Neural progenitor cell (in vitro differentiated cells): ENCODE results near the gene ATP6V0C. TPM values are rescaled to one million over a fixed set of nuclear protein-coding genes. Genes with fewer than 3 reads are reported as not detected.

ENCODE experiments used
- DNase-seq: peaks from one replicate; pipeline ENCODE4 v3.0.0-alpha.2; 2016; ENCODE audit warnings: low spot score
- H2AFZ ChIP-seq: fragments of 200-600 bp; sonication (generic); replicated peaks from 2 replicates; pipeline ENCODE4 v1.6.1; 2016; ENCODE audit warnings: antibody characterized with exemption
- H3F3A ChIP-seq: fragments of 200-600 bp; sonication (generic); 2 replicates; pipeline ENCODE4 v1.6.1; 2016; ENCODE audit warnings: antibody characterized with exemption, low read depth
- H3K27ac ChIP-seq: fragments of 200-600 bp; sonication (generic); 2 replicates; pipeline ENCODE4 v1.5.1; 2016; ENCODE audit warnings: mild to moderate bottlenecking
- H3K27me3 ChIP-seq: fragments of 200-600 bp; sonication (generic); 2 replicates; pipeline ENCODE4 v1.6.1; 2016; ENCODE audit warnings: mild to moderate bottlenecking, moderate library complexity
- H3K36me3 ChIP-seq: fragments of 200-600 bp; sonication (generic); 2 replicates; pipeline ENCODE4 v1.5.1; 2016
- H3K4me1 ChIP-seq: fragments of 200-600 bp; sonication (generic); 2 replicates; pipeline ENCODE4 v1.6.1; 2016; ENCODE audit warnings: mixed run types
- H3K4me2 ChIP-seq: fragments of 200-600 bp; sonication (generic); 2 replicates; pipeline ENCODE4 v1.6.1; 2016
- H3K4me3 ChIP-seq: fragments of 200-600 bp; sonication (generic); 2 replicates; pipeline ENCODE4 v1.5.1; 2016
- H3K79me2 ChIP-seq: fragments of 200-600 bp; sonication (generic); 2 replicates; pipeline ENCODE4 v1.6.1; 2016; ENCODE audit warnings: low read depth
- H3K9ac ChIP-seq: fragments of 200-600 bp; sonication (generic); 2 replicates; pipeline ENCODE4 v1.6.1; 2016
- H3K9me3 ChIP-seq: fragments of 200-600 bp; sonication (generic); 2 replicates; pipeline ENCODE4 v1.5.1; 2016; ENCODE audit warnings: low read depth
- H4K20me1 ChIP-seq: fragments of 200-600 bp; sonication (generic); 2 replicates; pipeline ENCODE4 v1.6.1; 2016; ENCODE audit warnings: low read depth
- H3K27ac Mint-ChIP-seq: 3 replicates; pipeline ENCODE4 v1.8.0; 2021; ENCODE audit warnings: mixed read lengths
- H3K27me3 Mint-ChIP-seq: 2 replicates; pipeline ENCODE4 v1.8.0; 2022; ENCODE audit warnings: low read depth, mild to moderate bottlenecking, inconsistent platforms, moderate library complexity, mixed read lengths; ENCODE audit not compliant: insufficient read depth
- H3K36me3 Mint-ChIP-seq: 3 replicates; pipeline ENCODE4 v1.8.0; 2021; ENCODE audit warnings: mixed read lengths
- H3K4me1 Mint-ChIP-seq: 3 replicates; pipeline ENCODE4 v1.8.0; 2021; ENCODE audit warnings: mixed read lengths
- H3K4me3 Mint-ChIP-seq: 3 replicates; pipeline ENCODE4 v1.8.0; 2021; ENCODE audit warnings: mild to moderate bottlenecking, moderate library complexity, mixed read lengths
- H3K9me3 Mint-ChIP-seq: 3 replicates; pipeline ENCODE4 v1.8.0; 2020; ENCODE audit warnings: mixed read lengths
- CTCF ChIP-seq: fragments of 200-600 bp; sonication (generic); IDR thresholded peaks from 2 replicates; pipeline ENCODE4 v1.5.1; 2017; ENCODE audit warnings: antibody characterized with exemption, mild to moderate bottlenecking
- EZH2 ChIP-seq: fragments of 200-600 bp; sonication (generic); IDR thresholded peaks from 2 replicates; pipeline ENCODE4 v1.6.1; 2017; ENCODE audit warnings: antibody characterized with exemption, mild to moderate bottlenecking, moderate library complexity
- EZH2phosphoT487 ChIP-seq: fragments of 200-600 bp; sonication (generic); IDR thresholded peaks from 2 replicates; pipeline ENCODE4 v1.6.1; 2017; ENCODE audit warnings: antibody characterized with exemption
- total RNA-seq: library from RNA; depleted of rRNA; stranded (reverse); fragments of >200 nt; gene quantifications from 2 replicates; pipeline ENCODE4 v1.2.3, GENCODE V29; 2015; ENCODE audit warnings: low replicate concordance

Gene ATP6V0C
- total RNA-seq, 1 donor from 2014 or later, result 11.6 TPM

DNA sequence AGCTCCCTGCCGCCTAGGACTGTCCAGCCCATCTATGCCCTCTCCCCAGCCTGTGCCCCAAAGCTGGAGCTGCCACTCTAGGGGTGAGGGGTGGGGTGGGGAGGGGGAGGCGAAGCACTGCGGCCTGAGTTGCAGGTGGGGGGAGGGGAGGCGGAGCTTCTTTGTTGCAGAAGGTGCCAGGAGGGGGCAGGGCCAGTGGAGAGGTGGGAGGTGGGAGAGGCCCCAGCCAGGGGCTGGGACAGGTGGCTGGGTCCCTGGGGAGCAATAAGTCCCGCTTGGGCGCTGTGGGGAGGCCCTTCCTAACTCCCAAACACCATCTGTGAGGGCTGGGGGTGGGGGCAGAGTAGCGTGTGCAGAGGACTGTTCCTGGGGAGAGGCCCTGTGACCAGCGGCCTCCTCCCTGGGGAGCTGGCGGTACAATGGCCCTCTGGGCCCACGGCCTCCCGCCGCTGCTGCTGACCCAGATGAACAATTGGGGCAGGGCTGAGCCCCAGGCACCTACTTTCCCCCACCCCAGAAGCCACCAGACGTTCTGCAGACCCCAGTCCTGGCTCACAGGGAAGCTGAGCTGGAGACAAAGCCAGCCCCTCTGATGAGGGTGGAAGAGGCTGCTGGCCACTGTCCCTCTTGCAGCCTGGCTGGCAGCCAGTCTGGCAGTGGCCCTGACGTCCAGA, 44.9 kb upstream of the ATP6V0C start:
- no peaks in the 10 kb centered on the region for H3K36me3 Mint-ChIP-seq
- peak overlapping the region; percentile 73 for H3K4me3 Mint-ChIP-seq
- peaks cover 20% of the 10 kb centered on the region for H4K20me1 ChIP-seq
- H3F3A ChIP-seq, result peaks cover 76% of the 10 kb centered on the region
- H3K36me3 ChIP-seq, result no peaks in the 10 kb centered on the region
- no peaks in the 10 kb centered on the region for H3K79me2 ChIP-seq
- no peak overlapping the region for H3K27ac ChIP-seq
- H3K4me2 ChIP-seq, result peak overlapping the region; percentile 92
- no peaks in the 10 kb centered on the region for H3K9me3 Mint-ChIP-seq
- H3K9me3 ChIP-seq, result no peaks in the 10 kb centered on the region
- H3K4me1 Mint-ChIP-seq, result peaks cover 21% of the 10 kb centered on the region
- peak; percentile 47 for DNase-seq
- TF ChIP-seq CTCF (no peak), EZH2 (no peak), EZH2phosphoT487 (no peak)
- H3K27me3 ChIP-seq, result peaks cover 33% of the 10 kb centered on the region
- H3K9ac ChIP-seq, result no peak overlapping the region
- peaks cover 40% of the 10 kb centered on the region for H3K4me1 ChIP-seq
- H3K4me3 ChIP-seq, result peak overlapping the region; percentile 47
- no peak overlapping the region for H3K27ac Mint-ChIP-seq
- peaks cover 18% of the 10 kb centered on the region for H3K27me3 Mint-ChIP-seq
- no peak overlapping the region for H2AFZ ChIP-seq

GRCh38 chr16:2469399-2470233, 44.1 kb upstream of the ATP6V0C start:
- no peaks in the 10 kb centered on the region for H3K36me3 ChIP-seq
- no peaks in the 10 kb centered on the region for H3K79me2 ChIP-seq
- no peak overlapping the region for H3K4me3 ChIP-seq
- H3F3A ChIP-seq, result peaks cover 76% of the 10 kb centered on the region
- no peak overlapping the region for H2AFZ ChIP-seq
- H3K9me3 ChIP-seq, result no peaks in the 10 kb centered on the region
- H3K27ac ChIP-seq, result no peak overlapping the region
- H3K27me3 ChIP-seq, result peaks cover 40% of the 10 kb centered on the region
- peaks cover 20% of the 10 kb centered on the region for H4K20me1 ChIP-seq
- Mint-ChIP-seq H3K9me3 (no peaks in the 10 kb centered on the region), H3K27me3 (peaks cover 16% of the 10 kb centered on the region), H3K4me3 (peak overlapping the region; percentile 58), H3K36me3 (no peaks in the 10 kb centered on the region), H3K27ac (no peak overlapping the region), H3K4me1 (peaks cover 21% of the 10 kb centered on the region)
- no peak overlapping the region for H3K9ac ChIP-seq
- no peak for DNase-seq
- peak overlapping the region; percentile 92 for H3K4me2 ChIP-seq
- peaks cover 40% of the 10 kb centered on the region for H3K4me1 ChIP-seq
- no peak for TF ChIP-seq EZH2phosphoT487
- no peak for TF ChIP-seq EZH2
- no peak for TF ChIP-seq CTCF

DNA sequence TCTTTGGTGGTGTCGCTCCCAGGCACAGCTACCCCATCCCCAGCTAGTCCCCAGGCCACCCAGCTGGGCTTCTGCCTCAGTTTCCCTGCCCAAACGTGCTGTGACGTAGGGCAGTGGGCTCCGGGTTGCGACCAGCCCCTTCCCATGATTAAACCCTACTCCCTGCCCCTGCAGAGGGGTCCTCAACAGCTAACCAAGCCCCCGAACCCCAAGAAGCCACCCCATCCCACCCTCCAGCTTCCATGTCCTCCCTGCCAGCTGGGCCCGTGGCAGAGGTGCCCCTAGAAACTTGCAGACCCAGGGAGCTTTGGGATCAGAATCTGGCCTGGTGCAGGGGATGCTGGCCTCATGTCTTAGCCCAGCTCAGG, 43.5 kb upstream of the ATP6V0C start:
- Mint-ChIP-seq H3K27ac (no peak overlapping the region), H3K4me1 (peaks cover 21% of the 10 kb centered on the region), H3K4me3 (peak overlapping the region; percentile 48), H3K36me3 (no peaks in the 10 kb centered on the region), H3K27me3 (peaks cover 16% of the 10 kb centered on the region), H3K9me3 (no peaks in the 10 kb centered on the region)
- TF ChIP-seq EZH2phosphoT487 (no peak), CTCF (no peak), EZH2 (no peak)
- Histone ChIP-seq H3K9ac (no peak overlapping the region), H3K4me3 (no peak overlapping the region), H3K9me3 (no peaks in the 10 kb centered on the region), H3F3A (peaks cover 71% of the 10 kb centered on the region), H3K36me3 (no peaks in the 10 kb centered on the region), H3K27ac (no peak overlapping the region), H3K4me2 (peak overlapping the region; percentile 89), H4K20me1 (peaks cover 20% of the 10 kb centered on the region), H2AFZ (no peak overlapping the region), H3K27me3 (peaks cover 40% of the 10 kb centered on the region), H3K79me2 (no peaks in the 10 kb centered on the region), H3K4me1 (peaks cover 40% of the 10 kb centered on the region)
- no peak for DNase-seq
